ENCODE results near the gene KIAA1328.
"Not testable (repeated sequence)": the region's sequence is repeated elsewhere in the genome, so short reads cannot be mapped to it uniquely, and the experiment has no call there.

The KIAA1328 gene

DNA sequence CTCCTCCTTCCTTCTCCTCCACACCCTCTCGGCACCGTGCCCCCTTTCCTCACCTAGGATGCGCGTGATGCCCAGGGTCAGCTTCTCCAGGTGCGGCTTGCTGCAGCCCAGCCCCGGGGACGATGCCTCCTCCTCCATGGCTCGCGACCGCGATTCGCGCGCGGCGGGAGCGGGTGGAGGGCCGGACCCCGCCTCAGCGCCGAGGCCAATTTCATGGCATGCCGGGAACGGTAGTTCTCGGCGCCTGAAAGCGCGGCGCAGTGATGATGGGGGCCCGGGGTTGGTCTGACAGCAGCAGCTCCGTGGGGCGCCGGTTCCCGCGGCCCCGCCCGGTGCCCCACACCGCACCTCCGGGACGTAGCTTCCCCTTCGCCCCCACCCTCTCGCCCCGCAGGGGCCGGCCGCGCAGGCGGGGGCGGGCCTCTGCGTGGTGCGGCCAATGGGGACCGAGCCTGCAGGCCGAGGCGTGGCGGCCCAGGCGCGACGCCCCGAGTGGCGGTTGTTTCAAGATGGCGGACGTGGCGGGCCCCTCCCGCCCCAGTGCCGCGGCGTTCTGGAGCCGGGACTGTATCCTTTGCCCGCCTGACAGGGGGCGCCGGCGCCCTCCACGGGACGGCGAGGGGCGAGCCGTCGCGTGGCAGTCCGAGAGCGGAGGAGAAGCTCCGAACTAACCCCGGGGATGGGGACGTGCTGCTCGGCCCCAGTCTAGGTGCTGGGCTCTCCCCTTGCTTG, at the start of gene KIAA1328, which contains the start of gene TPGS2:
KIAA1328 (plus strand) TSS at position 498 of the 732 bp plus-strand sequence; CDS start at position 510, 12 bp downstream.
TPGS2 (minus strand) TSS at position 373 of the 732 bp plus-strand sequence; CDS start at position 138, 235 bp downstream.
- peak; percentile 88 for DNase-seq

DNA sequence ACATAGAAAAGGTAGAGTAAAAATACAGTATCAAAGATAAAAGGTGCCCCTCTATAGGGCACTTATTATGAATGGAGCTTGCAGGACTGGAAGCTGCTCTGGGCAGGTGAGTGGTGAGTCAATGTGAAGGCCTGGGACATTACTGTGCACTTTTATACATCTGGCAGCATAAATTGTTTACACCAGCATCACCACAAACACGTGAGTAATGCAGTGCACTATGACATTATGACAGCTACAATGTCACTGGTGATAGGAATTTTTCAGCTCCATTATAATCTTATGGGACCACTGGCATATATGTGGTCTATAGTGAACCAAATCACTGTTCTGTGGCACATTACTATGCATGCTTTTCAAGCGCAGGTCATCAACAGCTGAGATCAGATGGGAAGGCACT, 48.2 kb upstream of the KIAA1328 start:
- DNase-seq, result no peak

DNA sequence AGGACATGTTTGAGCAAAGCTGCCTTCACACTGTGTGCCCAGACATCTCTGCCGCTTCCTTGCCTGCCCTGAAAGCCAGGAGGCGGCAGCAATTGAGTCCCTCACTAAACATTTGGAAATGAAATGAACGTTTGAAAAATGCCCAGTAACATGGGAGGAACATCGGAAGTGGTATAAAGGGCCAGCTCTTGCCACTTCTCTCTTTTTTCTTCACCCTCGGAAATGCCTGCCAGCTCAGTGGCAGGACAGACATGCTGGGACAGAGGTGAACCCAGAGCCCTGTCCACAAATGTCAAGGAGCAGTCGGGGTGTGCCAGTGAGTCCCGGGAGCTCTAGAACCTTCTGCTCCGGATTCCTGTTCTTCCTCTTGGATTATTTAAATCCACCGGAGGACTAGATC, 46.2 kb upstream of the KIAA1328 start:
- DNase-seq, result no peak

DNA sequence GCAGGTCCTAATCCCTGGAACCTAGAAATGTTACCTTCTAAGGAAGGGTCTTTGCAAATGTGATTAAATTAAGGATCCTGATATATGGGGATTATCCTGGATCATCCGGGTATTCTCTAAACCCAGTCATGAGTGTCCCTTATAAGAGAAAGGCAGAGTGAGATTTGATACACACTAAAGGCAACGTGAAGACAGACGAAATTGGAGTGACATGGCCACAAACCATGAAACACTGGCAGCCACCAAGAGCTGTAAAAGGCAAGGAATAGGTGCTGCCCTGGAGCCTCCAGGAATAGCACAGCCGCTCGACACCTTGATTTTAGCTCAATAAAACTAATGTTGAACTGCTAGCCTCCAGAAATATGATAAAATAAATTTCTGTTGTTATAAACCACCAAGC, 45.1 kb upstream of the KIAA1328 start:
- DNase-seq, result no peak

DNA sequence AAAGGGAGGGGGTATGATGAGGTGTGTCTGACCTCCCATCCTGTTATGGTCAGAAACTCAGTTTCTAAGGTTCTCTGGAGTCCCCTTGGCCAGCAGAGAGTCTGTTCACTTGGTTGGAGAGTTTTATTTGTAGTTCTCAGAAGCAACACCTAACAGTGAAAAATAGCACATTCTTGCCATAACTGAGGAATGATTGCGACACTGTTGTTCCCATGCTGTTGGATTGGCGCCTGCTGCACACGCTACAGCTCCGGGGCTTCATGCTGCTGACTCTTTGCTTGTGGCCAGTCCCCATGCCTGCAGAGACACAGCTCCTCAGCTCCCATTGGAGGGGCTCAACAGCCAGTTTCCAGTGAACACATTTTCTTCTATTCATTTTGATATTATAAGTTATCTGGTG, 42.2 kb upstream of the KIAA1328 start:
- no peak for DNase-seq

DNA sequence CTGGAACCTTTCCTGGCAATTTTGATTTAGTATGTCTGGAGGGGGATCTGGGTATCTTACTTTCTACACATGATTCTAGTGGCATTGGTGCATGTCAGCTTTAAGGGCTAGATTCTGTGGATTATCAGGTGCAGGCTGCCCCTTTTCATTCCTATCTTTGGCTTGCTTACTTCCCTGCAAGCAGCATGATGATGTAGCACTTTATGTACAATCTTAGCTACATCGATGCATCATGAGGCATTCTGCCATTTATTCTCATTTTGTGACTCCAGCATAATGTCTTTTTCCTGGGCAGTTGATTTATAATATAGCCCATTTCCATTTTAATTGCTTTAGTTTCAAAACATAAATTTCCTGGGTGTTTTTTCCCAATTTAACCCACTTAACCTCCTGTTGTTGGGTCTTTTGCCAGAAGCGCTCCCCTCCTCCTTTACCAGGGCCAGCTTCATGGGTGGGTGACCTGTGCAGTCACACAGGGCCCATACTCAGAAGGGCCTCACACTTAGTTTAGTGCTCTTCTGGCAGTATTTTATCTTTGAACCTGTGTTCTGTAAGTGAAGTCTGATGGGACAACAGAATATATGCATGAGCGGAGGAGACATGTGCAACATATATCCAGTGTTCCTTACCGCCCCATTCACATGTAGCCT, 36.2 kb upstream of the KIAA1328 start:
- no peak for DNase-seq

DNA sequence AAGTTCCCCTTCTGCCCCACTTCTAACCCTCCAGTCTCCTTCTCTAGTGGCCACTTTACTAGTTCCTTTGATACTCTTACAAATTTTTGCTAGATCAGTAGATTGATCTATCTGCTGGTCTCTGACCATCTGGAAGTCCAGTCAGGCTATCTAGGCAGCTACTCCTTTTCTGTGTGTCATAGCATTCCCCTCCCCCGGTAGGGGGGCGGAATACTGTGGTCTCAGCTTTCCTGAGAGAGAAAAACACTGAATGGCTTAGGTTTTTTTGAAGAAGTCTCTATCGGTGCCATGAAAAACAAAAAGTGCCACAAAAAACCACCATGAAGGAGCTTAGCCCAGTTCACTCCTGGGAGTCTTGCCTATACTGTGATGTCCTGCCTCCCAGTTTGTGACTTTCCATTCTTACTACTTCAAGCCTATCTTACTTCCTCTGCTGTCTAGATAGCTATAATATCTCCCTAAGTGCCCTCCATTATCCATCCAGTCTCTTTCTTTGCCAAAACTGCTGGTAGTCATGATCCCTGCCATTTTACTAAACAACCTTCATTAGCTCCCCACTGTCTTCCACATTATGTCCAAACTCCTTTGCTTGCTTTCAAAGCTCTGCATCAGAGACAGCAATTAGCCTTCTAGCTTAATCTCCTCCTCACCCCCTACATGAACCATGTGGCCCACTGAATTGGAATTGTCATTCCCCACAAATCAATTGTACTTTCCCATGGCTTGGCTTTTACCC, 30.0 kb upstream of the KIAA1328 start:
- DNase-seq, result no peak

DNA sequence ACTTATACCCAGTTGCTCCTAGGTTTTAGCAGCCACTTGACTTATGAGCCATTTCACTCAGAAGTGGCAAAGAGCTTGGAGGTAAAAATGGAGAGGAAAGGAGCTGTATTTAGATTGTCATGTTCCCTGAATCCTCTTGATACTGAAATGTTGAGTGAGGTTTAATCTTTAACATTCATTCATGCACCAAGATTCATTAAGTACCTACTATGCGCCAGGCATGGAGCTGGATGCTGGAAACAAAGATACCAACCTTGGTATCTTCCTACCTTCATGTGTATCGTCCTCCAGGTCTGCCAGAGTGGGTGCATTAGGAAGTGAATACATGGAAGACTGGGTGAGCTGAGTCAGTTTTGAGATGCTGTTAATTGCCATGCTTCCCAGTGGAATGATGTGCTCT, 23.8 kb upstream of the KIAA1328 start:
- no peak for DNase-seq

DNA sequence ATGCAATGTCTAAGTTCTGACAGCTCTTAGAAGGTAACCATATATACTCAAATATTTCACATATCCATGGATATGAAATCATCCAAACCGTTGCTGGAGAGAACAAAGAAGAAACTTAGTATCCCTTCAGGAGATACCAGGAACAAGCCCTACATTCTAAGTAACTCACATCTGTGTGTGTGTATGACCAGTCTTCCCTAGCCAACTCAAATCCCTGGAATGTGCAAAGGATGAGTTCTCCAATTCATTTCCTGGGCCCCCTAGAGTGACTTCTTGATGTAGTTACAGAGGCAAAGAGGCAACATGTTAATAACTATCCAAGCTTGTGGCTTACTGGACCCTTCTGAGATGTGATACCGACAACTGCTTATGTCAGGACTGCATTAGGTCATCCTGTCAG, 20.2 kb upstream of the KIAA1328 start:
- no peak for DNase-seq

DNA sequence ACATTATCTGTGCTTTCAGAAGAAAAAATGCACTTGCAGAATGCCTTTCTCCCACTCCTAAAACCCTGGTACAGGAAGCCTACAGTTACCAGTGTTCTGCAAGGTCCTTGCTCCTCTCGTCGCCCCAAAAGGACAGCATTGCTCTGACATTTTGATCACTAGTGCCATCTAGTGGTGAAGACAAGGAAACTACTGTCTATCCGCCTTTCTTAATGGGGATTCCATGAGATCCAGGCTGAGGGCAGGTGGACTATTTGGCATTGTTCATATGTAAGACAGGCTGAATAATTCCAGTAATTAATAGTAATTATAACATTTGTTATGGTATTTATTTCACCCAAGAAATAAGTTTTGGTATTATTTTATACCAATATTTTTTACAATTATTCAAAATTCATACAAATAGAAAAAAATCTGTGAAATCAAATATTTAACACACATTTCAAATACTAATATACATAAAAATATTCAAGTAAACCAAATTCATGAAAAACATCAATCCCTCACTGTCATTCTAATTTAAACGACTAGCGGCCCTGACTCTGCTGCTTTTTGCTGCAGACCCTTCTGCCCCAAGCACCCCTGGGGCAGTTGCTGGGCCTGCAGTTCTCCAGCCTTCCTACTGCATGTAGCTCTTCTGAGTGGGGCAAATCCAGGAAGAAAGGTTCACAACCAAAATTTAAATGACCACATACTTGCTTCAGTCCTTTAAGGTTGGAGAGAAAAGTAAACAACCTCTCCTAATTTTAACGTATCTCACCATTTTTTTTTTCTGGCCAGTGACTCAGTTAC, 19.1 kb upstream of the KIAA1328 start:
- DNase-seq, result peak; percentile 75

DNA sequence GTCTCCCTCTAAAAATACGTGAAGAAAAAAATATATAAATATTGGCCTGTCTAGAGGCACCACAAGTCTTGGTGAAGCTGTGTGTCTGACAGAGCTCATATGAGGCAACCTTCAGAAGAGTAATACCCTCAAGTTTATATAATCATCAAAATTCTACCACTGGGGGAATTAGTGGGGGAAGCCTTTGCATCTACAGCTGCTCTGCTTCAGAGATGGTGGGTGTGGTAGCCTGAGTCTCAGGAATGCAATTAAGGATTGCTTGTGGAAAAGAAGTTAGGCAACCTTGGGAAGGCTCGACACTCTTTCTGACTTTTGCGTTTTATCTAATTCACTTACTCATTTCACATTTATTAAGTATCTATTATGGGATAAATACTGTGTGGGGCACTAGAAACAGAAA, 17.5 kb upstream of the KIAA1328 start:
- DNase-seq, result no peak

DNA sequence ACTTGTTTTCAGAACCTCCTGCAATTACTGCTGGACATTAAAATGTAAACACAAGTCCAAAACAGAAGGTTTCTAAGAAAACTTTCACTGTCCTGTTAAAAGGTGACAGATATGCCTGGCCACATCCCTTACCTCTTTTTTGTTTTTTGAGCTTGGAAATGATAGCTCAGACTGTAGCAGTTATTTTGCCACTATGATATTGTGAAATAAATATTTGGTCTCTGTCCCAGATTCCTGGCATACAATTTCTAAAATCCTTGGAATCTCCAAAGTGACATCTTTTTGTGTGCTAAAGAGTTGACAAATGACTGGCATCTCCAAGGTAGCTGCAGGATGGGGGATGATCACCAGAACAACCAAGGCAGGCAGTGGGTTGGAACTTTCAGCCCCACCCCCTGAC, 17.0 kb upstream of the KIAA1328 start:
- DNase-seq, result no peak

DNA sequence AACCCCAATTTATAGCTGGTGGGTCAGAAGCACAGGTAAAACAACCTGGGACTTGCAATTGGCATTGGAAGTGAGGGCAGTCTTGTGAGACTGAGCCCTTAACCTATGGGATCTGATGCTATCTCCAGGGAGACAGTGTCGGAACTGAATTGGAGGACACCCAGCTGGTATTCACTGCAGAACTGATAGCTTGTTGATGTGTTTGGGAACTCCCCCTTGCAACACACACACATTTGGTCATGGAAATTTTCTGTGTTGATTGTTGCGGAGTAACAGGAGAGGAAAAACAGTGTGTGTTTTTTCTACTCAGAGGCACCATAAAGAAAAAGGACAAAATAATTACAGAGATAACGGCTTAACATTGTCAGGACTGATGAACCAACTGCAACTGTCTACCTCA, 16.2 kb upstream of the KIAA1328 start:
- no peak for DNase-seq

DNA sequence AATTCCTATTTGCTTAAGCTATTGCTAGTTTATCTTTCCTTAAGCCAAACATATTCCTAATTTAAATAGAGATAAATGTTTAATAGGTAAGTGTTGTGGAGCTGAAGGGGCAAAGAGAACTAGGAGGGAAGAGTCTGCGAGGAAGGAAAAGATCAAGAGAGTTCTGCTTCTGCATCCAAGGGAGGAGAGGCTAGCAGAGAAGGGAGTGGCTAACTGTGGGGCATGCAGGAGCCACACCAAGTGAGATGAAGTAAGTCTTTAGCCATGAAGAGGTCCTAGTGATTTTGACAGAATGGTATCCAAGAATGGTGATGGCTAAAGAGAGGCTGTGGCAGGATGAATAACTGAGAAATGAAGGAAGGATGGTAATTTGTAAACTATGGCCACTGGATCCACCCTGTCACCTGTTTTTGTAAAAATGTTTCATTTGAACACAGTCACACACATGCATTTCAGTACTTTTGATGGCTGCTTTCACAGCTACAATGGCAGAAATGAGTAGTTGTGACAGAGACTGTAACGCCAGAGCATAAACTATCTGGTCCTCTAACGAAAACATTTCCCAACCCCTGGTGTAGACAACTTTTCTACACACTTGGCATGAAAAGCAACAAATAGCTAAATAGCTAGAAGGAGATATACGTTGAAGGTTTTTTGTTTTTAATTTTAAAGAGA, 15.7 kb upstream of the KIAA1328 start:
- no peak for DNase-seq

DNA sequence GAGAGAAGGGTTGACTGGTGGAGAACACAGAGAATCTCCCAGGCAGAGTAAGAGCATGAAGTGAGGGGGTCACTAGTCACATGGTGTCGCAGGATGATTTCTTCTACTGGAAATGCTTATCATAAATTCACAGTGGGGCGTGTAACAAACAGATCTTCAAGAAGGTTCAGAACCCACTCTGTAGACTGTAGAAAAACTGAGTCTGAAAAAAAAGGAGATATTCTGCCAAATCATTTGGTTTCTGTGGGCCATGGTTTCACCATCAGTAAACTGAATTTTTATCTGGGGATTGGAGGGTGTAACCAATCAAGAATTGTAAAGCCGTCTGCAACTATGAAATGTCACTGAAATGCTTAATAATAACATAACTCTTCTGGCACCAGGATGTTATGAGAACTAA, 15.1 kb upstream of the KIAA1328 start:
- no peak for DNase-seq

DNA sequence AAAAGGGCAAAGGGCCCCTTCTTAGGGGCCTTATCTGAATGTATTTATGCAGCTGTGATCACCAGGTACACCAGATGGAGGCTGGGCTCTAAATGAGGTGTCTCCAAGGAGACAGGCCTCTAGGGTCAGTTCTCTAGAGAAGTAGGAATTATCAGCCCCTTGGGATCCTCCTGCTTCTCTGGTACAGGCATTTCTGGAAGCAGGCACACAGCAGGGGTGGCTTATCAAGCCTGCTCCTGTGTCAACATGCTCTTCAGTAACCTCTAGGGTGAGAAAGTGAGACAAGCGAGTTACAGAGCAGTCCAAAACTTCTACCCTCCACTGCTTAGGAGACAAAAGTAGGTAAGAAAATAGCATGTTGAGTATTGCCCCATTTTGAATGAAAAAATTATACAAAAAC, 13.9 kb upstream of the KIAA1328 start:
- no peak for DNase-seq

DNA sequence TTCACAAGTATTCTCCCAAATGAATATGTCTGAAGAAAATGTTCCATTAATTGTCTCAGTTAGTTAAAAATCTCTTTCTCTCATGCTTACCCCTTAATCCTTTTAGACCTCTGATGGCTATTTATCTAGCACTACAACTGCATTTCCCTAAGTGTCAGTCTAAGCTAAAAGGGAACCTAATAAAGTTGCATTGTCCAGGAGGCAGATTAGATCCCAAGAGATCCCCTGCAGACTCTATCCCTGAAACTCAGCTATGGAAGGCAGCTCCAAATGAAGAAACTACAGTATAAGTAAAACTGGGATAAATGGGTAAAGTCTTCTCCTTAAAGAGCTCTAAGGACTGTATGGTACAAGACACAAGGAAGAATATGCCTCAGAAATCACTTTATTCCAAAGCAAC, 12.8 kb upstream of the KIAA1328 start:
- not testable (repeated sequence) for DNase-seq

DNA sequence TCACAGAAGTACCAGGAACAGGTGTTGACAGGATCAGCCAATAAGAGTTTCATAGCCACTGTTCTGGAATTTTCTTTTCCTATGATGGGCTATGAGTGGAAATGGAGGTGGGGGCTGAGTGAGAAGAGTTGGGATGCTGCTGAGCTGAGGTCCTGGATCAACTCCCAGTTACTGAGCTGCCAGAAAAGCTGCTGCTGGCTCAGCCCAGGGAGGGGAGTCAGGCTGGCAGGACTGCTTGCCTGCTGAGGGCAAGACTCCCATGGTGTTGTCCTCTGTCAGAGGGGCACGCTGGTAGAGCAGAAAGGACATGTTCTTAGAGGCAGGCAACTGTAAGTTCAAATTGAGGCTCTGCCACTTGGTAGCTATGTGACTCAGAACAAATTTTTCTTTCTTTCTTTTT, 11.9 kb upstream of the KIAA1328 start:
- no peak for DNase-seq

DNA sequence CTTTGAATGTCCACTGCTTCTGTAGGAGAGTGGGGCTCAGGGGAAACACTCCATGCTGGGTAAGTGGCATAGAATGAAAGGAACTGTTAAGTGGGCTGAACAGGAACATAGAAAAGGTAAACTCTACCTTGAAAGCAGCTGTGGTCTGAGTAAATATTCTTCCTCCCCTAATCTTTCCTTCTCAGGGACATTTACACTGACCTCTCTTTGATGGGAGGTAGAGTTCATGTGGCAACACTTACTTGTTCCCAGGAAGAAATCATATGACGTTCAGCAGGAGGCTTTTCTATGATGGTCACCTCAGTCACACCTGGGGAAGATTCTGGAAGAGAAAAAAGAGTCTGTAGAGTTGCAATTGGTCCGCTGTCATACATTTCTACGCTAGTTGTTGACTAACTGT, 10.3 kb upstream of the KIAA1328 start:
- no peak for DNase-seq

DNA sequence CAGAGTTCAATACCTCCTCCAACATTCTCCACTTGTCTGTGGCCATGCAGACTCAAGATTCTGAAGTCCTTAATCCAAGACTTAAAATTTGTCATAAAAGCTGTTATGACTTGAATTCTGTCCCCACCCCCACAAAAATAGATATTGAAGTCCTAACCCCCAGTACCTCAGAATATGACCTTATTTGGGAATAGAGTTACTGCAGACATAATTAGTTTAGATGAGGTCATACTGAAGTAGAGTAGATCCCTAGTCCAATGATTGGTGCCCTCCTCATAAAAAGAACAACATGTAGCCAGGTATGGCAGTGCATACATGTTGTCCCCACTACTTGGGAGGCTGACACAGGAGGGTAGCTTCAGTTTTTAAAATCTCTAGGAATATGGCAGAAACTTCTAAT, 9.3 kb upstream of the KIAA1328 start:
- DNase-seq, result no peak

DNA sequence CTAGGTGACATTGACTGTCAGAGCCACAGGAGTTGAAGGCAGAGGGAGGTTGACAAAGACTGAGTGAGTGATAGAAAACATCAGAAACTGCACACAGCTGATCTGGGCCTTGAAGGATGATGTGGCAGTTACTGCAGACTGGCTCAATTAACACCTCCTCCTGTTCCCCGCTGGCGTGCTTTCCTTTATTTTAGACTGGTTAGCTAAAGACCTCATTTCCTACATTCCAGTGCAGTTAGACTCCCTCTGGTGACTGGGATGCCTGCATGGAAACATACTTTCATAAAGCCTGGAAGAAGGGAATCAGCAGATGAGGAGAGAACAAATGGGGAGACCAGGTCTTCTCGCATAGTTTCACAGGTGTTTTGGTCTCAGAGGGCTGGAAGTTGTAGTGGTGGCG, 7.2 kb upstream of the KIAA1328 start:
- DNase-seq, result no peak

DNA sequence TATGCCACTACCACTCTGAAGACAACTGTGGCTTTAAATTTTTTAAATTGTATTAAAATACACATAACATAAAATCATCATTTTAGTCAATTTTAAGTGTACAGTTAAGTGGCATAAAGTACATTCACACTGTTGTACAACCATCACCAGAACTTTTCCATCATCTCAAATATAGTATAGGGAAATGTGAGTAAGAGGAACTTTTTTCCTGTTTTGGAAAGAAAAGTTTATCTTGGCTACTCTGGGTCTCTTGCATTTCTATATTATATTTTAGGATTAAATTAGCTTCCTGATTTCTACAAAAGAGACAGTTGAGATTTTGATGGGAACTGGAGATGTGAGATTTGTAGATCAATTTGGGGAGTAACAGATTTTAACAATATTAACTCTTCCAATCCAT, 3.4 kb upstream of the KIAA1328 start:
- no peak for DNase-seq

DNA sequence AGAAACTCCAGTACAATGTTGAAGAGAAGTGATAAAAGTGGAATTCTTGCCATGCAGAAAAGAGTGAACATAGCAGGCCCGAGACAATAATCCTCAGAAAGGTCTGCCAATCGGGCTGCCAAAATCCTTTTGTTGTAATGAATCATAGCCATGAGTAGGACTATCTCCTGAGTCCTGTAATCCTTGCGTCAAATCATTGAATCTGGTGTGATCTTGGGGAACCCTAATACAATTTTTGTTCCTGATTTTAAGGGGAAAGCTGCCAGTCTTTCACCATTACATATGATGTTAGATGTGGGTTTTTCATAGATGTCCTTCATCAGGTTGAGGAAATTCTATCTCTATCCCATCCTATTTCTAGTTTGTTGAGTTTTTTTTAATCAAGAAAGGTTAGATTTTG, 2.4 kb upstream of the KIAA1328 start:
- no peak for DNase-seq

All from suppressor macrophage treated with lipopolysaccharide for 4 hours (primary cell).